Fibroblast of skin of left quadriceps (primary cell): ENCODE measurements around the gene TENM4.
"Not testable (repeated sequence)": the region's sequence is repeated elsewhere in the genome, so short reads cannot be mapped to it uniquely, and the experiment has no call there.

Experiments used
- DNase-seq, 2 experiments: peaks; one replicate each; pipeline ENCODE4 v3.0.0-alpha.2; 2013; ENCODE audit warnings: low read depth in 2 of 2

TENM4 gene

GRCh38 chr11:78647986-78648875, 792.6 kb downstream of the TENM4 start:
- no peak for DNase-seq

- DNase-seq, result no peak
Measured at GRCh38 chr11:78647266-78647915, 793.4 kb downstream of the TENM4 start.

- peak in 1 of 2 experiments; percentile 12 for DNase-seq
Measured at GRCh38 chr11:78646564-78647185, 794.2 kb downstream of the TENM4 start.

GRCh38 chr11:78645226-78646202, 795.3 kb downstream of the TENM4 start:
- peak; percentile 17 to 28 for DNase-seq

DNA sequence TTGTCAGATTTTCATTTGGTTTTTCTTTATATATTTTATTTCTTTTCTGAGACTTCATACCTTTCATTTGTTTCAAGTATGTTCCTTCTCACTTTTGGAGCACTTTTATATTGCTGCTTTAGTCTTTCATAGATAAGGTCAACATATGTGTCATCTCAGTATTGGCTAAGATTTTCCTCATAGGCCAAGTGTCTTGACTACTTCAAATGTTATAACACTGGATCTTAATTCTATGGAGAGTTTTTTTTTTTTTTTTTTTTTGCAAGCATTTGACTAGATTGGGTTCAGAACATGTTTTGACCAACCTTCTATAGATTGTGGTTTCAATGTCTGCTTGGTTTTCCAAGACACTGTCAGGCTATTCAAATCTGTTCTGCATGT, 797.2 kb downstream of the TENM4 start:
- no peak for DNase-seq

DNA sequence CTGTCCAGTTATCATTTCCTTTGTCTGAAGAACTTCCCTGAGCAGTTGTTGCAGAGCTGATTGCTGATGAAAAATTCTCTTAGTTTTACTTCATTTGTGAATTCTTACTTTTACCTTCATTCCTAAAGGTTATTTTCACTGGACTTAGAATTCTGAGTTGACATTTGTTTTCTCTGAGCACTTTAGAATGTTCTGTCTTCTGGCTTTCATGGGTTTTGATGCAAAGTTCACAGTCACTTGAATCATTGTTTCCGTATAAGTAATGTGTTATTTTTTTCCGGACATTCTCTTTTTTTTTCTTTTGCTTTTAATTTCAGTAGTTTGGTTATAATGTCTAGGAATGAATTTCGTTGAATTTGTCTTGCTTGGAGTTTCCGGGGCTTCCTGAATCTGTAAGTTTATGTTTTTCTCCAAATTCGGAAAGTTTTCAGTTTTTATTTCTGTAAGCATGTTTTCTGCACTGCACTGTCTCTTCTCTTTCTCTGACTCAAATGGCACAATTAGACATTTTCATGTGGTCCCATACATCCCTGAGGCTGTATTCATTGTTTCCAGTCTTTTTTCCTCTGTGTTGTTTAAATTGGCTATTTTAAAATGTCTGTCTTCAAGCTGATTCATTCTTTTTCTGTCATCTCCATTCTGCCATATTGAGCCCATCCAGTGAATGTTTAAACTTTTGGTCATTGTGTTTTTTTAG, 797.7 kb downstream of the TENM4 start:
- DNase-seq, result no peak

DNA sequence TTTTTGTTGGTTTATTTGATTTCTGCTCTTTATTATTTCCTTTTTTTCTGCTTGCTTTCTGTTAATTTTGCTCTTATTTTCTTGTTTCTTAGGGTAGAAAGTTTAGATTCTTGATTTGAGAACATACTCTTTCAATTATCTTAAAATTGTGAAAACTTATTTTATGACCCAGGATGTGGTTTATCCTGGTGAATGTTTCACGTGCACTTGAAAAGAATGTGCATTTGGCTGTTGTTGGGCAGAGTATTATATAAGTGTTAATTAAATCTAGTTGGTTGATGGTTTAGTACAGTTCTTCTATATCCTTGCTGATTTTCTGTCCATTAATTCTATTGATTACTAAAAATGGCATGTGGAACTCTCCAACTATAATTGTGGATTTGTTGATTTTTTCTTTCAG, 799.3 kb downstream of the TENM4 start:
- peak; percentile 40 to 42 for DNase-seq

DNA sequence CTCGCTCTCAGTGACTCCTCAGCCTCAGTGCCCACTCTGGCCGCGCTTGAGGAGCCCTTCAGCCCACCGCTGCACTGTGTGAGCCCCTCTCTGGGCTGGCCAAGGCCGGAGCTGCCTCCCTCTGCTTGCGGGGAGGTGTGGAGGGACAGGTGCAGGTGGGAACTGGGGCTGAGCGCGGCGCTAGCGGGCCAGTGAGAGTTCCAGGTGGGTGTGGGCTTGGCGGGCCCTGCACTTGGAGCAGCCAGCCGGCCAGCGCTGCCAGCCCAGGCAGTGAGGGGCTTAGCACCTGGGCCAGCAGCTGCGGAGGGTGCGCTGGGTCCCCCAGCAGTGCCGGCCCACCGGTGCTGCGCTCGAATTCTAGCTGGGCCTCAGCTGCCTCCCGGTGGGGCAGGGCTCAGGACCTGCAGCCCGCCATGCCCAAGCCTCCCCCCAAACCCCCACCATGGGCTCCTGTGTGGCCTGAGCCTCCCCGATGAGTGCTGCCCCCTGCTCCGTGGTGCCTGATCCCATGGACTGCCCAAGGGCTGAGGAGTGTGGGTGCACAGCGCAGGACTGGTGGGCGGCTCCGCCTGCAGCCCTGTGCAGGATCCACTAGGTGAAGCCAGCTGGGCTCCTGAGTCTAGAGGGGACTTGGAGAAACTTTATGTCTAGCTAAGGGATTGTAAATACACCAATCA, 802.0 kb downstream of the TENM4 start:
- no peak for DNase-seq

DNA sequence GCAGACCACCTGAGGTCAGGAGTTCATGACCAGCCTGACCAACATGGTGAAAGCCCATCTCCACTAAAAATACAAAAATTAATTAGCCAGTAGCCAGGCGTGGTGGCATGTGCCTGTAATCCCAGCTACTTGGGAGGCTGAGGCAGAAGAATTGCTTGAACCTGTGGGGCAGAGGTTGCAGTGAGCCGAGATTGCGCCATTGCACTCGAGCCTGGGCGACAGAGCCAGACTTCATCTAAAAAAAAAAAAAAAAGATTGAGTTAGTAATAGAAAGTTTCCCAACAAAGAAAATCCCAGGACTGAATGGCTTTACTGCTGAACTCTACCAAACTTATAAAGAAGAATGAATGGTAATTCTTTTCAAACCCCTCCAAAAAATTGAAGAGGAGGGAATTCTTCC, 803.3 kb downstream of the TENM4 start:
- not testable (repeated sequence) for DNase-seq

DNA sequence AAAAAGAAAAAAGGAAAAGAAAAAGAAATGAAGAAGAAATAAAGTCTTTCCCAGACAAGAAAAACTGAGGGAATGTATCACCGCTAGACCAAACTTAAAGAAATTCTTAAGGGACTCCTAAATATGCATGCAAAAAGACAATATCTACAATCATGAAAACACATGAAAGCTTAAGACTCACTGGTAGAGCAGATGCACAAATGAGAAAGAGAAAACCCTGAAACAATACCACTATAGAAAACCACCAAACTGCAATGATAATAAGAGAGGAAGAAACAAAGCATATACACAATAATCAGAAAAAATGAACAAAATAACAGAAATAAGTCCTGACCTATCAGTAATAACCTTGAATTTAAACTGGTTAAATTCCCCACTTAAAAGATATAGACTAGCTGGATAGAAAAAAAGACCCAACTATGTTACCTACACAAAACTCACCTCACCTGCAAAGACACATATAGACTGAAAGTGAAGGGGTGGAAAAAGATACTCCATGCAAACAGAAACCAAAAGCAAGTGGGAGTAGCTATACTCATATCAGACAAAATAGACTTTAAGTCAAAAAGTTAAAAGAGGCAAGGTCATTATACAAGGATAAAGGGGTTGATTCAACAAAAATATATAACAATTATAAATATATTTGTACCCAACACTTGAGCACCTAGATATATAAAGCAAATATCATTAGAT, 804.9 kb downstream of the TENM4 start:
- DNase-seq, result no peak

DNA sequence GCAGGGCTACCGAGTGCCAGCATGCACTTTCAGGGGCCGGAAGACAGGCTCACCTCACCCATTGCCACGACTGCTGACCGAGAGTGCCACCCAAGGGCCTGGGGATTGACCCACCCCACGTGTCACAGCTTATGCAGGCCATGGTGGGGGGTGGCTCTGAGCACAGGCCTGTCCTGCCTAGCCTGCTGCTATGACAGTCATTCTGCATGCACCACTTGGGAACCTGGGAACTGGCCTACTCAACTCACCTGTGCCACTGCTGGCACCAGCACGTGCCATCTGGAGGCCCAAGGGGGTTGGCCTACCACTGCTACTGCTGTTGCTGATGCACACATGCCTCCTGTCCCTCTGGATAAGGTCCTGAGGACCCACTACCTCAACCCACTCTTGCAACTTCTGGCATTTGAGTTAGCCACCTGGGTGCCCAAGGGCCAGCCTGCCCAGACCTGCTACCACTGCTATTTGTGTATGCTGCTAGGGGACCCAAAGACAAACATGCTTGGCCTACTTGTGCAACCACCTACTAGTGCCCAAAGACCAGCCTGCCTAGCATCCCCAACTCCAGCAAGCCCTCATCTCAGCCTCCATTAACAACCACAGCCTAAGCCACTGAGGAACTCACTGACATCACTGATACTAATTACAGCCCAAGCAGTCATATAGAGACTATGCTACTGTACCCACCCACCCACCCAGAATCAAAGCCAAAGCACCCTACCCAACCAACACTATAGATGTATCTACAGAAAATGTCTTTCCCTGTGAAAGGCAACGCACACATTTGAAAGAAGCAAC, 807.1 kb downstream of the TENM4 start:
- no peak for DNase-seq

- DNase-seq, result no peak
Measured at GRCh38 chr11:78630561-78631303, 810.1 kb downstream of the TENM4 start.

DNA sequence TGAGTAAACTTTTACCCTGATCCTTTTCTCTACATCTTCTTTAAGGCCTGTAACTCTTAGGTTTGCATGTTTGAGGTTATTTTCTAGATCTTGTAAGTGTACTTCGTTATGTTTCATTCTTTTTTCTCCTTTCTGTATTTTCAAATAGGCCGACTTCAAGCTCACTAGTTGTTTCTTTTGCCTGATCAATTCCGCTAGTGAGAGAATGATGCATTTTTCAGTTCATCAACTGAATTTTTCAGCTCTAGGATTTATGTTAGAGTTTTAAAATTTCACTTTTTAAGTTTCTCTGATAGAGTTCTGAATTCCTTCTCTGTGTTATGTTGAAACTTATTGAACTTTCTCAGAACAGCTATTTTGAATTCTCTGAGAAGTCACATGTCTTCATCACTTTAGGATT, 810.7 kb downstream of the TENM4 start:
- no peak for DNase-seq

DNA sequence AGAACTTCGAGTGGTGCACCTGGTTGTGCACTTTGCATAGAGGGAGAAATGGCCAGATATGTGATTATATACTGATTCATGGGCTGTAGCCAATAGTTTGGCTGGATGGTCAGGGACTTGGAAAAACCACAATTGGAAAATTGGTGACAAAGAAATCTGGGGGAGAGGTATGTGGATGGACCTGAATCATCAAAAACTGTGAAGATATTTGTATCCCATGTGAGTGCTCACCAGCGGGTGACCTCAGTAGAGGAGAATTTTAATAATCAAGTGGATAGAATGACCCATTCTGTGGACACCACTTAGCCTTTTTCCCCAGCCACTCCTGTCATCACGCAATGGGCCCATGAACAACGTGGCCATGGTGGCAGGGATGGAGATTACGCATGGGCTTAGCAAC, 818.2 kb downstream of the TENM4 start:
- DNase-seq, result no peak

DNA sequence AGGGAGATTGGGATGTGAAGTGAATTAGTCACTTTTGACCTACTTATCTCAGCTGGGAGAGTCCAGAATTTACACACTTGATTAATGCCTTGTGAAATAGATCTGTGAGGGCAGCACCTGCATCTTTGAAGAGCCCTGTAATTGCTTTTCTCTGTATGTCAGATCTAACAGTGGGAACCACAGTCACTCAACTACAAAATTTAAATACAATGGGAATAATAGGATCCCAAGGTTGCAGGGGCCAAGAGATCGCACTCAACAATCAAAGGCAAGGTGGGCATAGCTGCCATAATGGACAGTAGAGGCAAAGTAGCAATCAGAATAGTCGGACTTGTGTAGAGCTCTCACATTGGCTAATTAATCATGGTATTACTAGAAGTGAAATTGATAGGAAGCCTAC, 820.7 kb downstream of the TENM4 start:
- DNase-seq, result no peak

DNA sequence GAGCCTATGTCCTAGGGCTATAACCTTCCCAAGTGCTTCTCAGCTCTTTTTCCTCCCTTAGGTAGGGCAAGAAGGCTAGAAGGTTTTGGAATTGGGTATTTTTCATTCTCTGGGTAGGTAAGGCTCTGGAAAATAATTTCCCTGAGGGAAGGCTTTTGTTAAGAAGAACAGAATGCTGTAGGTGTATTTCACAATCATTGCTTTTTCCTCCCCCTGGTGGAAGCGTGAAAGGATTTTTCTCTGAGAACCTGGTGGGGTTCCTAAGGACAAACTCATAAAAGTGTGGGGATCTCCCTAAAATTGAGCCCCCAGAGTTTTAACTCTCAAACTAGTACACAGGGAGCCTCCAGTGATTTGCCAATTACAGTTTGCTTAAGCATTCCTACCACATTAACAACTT, 825.1 kb downstream of the TENM4 start:
- no peak for DNase-seq

DNA sequence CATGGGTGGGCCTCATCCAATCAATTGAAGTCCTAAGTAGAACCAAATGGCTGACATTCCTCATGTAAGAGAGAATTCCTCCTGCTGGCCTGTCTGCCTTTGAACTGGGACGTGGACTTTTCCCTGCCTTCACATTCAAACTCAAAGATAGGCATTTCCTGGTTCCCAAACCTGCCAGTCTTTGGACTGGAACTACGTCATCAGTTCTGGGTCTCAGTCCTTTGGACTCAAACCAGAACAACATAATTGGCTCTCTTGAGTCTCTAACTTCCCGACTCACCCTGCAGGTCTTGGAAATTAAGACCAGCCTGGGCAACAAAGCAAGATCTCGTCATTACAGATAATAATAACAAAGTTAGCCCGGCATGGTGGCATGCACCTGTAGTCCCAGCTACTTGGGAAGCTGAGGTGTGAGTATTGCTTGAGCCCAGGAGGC, 827.4 kb downstream of the TENM4 start:
- no peak for DNase-seq

DNA sequence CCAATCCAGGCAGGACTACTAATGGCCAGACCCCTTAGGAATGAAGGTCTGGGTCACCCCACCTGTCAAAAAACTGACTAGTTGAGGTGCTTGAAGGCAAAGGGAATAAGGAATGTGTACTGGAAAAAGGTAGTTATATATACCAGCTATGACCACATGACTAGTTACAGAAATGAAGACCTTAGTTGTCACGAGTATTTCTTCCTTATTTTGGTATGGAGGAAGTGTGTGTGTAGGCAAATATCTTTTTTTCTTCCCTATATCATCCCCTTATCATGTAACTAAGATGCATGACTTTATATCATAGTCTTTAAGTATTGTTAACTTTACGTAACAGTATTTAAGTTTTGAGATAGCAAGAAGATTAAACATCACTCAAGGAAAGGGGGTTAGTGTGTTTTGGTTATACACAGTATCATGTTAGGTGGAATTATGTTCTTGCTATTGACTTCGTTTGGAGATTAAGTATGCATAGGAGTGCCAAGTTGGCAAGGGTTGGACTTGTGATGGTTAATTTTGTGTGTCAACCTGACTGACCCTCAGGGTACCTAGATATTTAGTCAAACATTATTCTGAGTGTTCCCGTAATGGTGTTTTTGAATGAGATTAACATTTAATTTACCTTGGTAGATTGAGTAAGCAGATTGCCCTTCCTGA, 828.0 kb downstream of the TENM4 start:
- no peak for DNase-seq
